GM18867 (cell line): ENCODE results near the gene CCDC197.
A peak's percentile ranks its signal among the peaks of the same experiment; 100 is the strongest.

Experiments
- ATAC-seq: cut with Tn5 transposase; IDR thresholded peaks from one replicate; pipeline ENCODE4 v1.9.1; 2021; ENCODE audit warnings: mild to moderate bottlenecking, moderate library complexity; ENCODE audit not compliant: unreplicated experiment

CCDC197 gene

GRCh38 chr14:94054936-94055335 is 57.8 kb downstream of the CCDC197 start:
- no peak for ATAC-seq

- peak; percentile 73 for ATAC-seq
Measured at GRCh38 chr14:94056579-94057308, 59.6 kb downstream of the CCDC197 start.

GRCh38 chr14:94058128-94058673 is 61.1 kb downstream of the CCDC197 start:
- no peak for ATAC-seq
